ENCODE data around the gene LAMA5.

Gene LAMA5

GRCh38 chr20:62293946-62294345 lies 73.2 kb downstream of the LAMA5 start:
- H3K4me3 ChIP-seq (ENCODE audit: low read depth in 1 of 2, low read length in 2 of 2): no peak overlapping the region
- H3K4me2 ChIP-seq (ENCODE audit: insufficient read depth, low read length): no peak overlapping the region
- DNase-seq (no peak), ATAC-seq (ENCODE audit: insufficient read depth, low read depth) (no peak)
- H3K4me1 ChIP-seq (ENCODE audit: insufficient read depth, low read length): no peaks in the 10 kb centered on the region
- no peak overlapping the region for H2AFZ ChIP-seq (ENCODE audit: low read depth, low read length)
- no peak for TF ChIP-seq EZH2 (IDR thresholded peaks at IDR 0.05; ENCODE audit: borderline replicate concordance, low read depth, low read length, severe bottlenecking)
- no peak for TF ChIP-seq CTCF (IDR thresholded peaks at IDR 0.05; ENCODE audit: borderline replicate concordance, extremely low read depth, low read length, poor library complexity, severe bottlenecking)
- H3K79me2 ChIP-seq (ENCODE audit: insufficient read depth, low read length): no peaks in the 10 kb centered on the region
- H3K9me3 ChIP-seq (ENCODE audit: insufficient read depth, low read length, severe bottlenecking): no peaks in the 10 kb centered on the region
- H3K36me3 ChIP-seq (ENCODE audit: insufficient read depth, low read length): peaks cover 66% of the 10 kb centered on the region
- no peaks in the 10 kb centered on the region for H3K27me3 ChIP-seq (ENCODE audit: insufficient read depth, low read length, poor library complexity)
- no peaks in the 10 kb centered on the region; the same call in 1 of the 2 replicates for H4K20me1 ChIP-seq (ENCODE audit: insufficient read depth, low read length)
- H3K9ac ChIP-seq (ENCODE audit: low read depth, low read length): no peak overlapping the region
- H3K27ac ChIP-seq (ENCODE audit: low read length): no peak overlapping the region

- TF ChIP-seq CTCF (IDR thresholded peaks at IDR 0.05; ENCODE audit: borderline replicate concordance, extremely low read depth, low read length, poor library complexity, severe bottlenecking) (no peak), EZH2 (IDR thresholded peaks at IDR 0.05; ENCODE audit: borderline replicate concordance, low read depth, low read length, severe bottlenecking) (no peak)
- DNase-seq (no peak), ATAC-seq (ENCODE audit: insufficient read depth, low read depth) (no peak)
- Histone ChIP-seq H4K20me1 (ENCODE audit: insufficient read depth, low read length) (no peaks in the 10 kb centered on the region; the same call in 1 of the 2 replicates), H3K27me3 (ENCODE audit: insufficient read depth, low read length, poor library complexity) (no peaks in the 10 kb centered on the region), H3K4me2 (ENCODE audit: insufficient read depth, low read length) (no peak overlapping the region), H3K9me3 (ENCODE audit: insufficient read depth, low read length, severe bottlenecking) (no peaks in the 10 kb centered on the region), H3K36me3 (ENCODE audit: insufficient read depth, low read length) (peaks cover 63% of the 10 kb centered on the region), H3K4me1 (ENCODE audit: insufficient read depth, low read length) (no peaks in the 10 kb centered on the region), H3K9ac (ENCODE audit: low read depth, low read length) (no peak overlapping the region), H3K27ac (ENCODE audit: low read length) (no peak overlapping the region), H3K79me2 (ENCODE audit: insufficient read depth, low read length) (no peaks in the 10 kb centered on the region), H3K4me3 (ENCODE audit: low read depth in 1 of 2, low read length in 2 of 2) (no peak overlapping the region), H2AFZ (ENCODE audit: low read depth, low read length) (no peak overlapping the region)
Observed at GRCh38 chr20:62293111-62293784, 73.9 kb downstream of the LAMA5 start.

GRCh38 chr20:62292108-62292507 lies 75.0 kb downstream of the LAMA5 start:
- Histone ChIP-seq H3K4me2 (ENCODE audit: insufficient read depth, low read length) (no peak overlapping the region), H3K27ac (ENCODE audit: low read length) (no peak overlapping the region), H2AFZ (ENCODE audit: low read depth, low read length) (no peak overlapping the region), H3K27me3 (ENCODE audit: insufficient read depth, low read length, poor library complexity) (no peaks in the 10 kb centered on the region), H3K79me2 (ENCODE audit: insufficient read depth, low read length) (no peaks in the 10 kb centered on the region), H4K20me1 (ENCODE audit: insufficient read depth, low read length) (no peaks in the 10 kb centered on the region; the same call in 1 of the 2 replicates), H3K4me1 (ENCODE audit: insufficient read depth, low read length) (no peaks in the 10 kb centered on the region), H3K9ac (ENCODE audit: low read depth, low read length) (no peak overlapping the region), H3K36me3 (ENCODE audit: insufficient read depth, low read length) (peaks cover 67% of the 10 kb centered on the region), H3K4me3 (ENCODE audit: low read depth in 1 of 2, low read length in 2 of 2) (no peak overlapping the region), H3K9me3 (ENCODE audit: insufficient read depth, low read length, severe bottlenecking) (no peaks in the 10 kb centered on the region)
- TF ChIP-seq CTCF (IDR thresholded peaks at IDR 0.05; ENCODE audit: borderline replicate concordance, extremely low read depth, low read length, poor library complexity, severe bottlenecking) (no peak), EZH2 (IDR thresholded peaks at IDR 0.05; ENCODE audit: borderline replicate concordance, low read depth, low read length, severe bottlenecking) (no peak)
- ATAC-seq (ENCODE audit: insufficient read depth, low read depth) (no peak), DNase-seq (no peak)
